Lower leg skin (tissue), 4 donors: ENCODE data around the gene ESR2. TPM values are rescaled to one million over a fixed set of nuclear protein-coding genes. Genes with fewer than 3 reads are reported as not detected.

Experiments
- DNase-seq, 2 donors: peaks; one replicate each; pipeline ENCODE4 v3.0.0-alpha.2; 2019; ENCODE audit warnings: low spot score in 2 of 2
- H3K4me3 ChIP-seq: fragments of 200-600 bp; sonication (generic); 2 replicates; pipeline ENCODE4 v1.5.1; 2017; ENCODE audit warnings: mild to moderate bottlenecking, low read depth; ENCODE audit not compliant: poor library complexity, severe bottlenecking
- POLR2A ChIP-seq, 2 donors: fragments of 450-650 bp; IDR thresholded peaks; one replicate each; pipeline ENCODE4 v1.6.1; 2016 to 2017; ENCODE audit warnings: antibody characterized with exemption in 2 of 2, mild to moderate bottlenecking in 1 of 2, moderate library complexity in 1 of 2
- WGBS, 2 donors: methylation state at CpG; one replicate each; pipeline ENCODE4 v1.1.5; 2018; 5-methylcytosine and 5-hydroxymethylcytosine counted together
- intact Hi-C: fragments of 100-400 bp; cut with DNase I; formaldehyde crosslinking; loops from one replicate; pipeline ENCODE4 v1.15.0; 2023; ENCODE audit warnings: low total_unique reads
- microRNA counts, 2 donors: library from miRNA; unstranded; fragments of <30 nt; microRNA quantifications; one replicate each; lab custom pipeline; 2016
- microRNA-seq, 2 donors: library from miRNA; unstranded; fragments of <30 nt; microRNA quantifications; one replicate each; pipeline ENCODE4, GENCODE V29; 2016; ENCODE audit warnings: borderline replicate concordance in 2 of 2, borderline number of aligned reads in 1 of 2
- total RNA-seq, 4 donors: library from RNA; depleted of rRNA; stranded (reverse); fragments of >200 nt; gene quantifications; one replicate each; pipeline ENCODE4 v1.1.0, GENCODE V29; 2016
- TF ChIP-seq, protein P1 (sequence below), 3 donors: fragments of 450-650 bp; IDR thresholded peaks; one replicate each; pipeline ENCODE4 v1.5.1; 2016; ENCODE audit warnings: antibody characterized with exemption in 3 of 3, mild to moderate bottlenecking in 3 of 3, moderate library complexity in 2 of 3

The ESR2 gene
- total RNA-seq, 4 donors from 2014 or later, result 0.08 to 0.65 (median 0.22) TPM

DNA sequence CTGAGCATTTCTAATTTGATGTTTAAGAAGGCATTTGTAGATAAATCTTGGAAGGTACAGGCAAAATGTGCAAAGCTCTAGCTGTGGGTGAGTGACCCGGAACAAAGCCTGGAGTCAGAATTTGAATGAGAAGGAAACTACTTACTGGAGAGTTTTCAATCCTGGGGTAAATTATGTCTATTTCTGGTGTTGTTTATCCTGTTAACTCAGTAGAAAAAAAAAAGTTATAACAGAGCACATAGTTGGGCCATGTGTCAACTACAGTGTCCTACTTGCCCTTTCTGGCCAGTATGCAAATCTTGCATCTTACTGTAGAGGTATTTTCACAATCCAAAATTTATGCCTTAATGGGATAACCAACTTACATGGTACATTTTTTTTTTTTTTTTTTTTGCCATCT lies 259.0 kb downstream of the ESR2 start:
- DNase-seq, result no peak
- no peak overlapping the region for H3K4me3 ChIP-seq
- TF ChIP-seq POLR2A (IDR thresholded peaks at IDR 0.05), result no peak
- TF ChIP-seq, protein P1, sequence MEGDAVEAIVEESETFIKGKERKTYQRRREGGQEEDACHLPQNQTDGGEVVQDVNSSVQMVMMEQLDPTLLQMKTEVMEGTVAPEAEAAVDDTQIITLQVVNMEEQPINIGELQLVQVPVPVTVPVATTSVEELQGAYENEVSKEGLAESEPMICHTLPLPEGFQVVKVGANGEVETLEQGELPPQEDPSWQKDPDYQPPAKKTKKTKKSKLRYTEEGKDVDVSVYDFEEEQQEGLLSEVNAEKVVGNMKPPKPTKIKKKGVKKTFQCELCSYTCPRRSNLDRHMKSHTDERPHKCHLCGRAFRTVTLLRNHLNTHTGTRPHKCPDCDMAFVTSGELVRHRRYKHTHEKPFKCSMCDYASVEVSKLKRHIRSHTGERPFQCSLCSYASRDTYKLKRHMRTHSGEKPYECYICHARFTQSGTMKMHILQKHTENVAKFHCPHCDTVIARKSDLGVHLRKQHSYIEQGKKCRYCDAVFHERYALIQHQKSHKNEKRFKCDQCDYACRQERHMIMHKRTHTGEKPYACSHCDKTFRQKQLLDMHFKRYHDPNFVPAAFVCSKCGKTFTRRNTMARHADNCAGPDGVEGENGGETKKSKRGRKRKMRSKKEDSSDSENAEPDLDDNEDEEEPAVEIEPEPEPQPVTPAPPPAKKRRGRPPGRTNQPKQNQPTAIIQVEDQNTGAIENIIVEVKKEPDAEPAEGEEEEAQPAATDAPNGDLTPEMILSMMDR (IDR thresholded peaks at IDR 0.05), result no peak
- intact Hi-C loops, result no loop called here
- WGBS, 2 donors, result 69 to 80% methylated on average over 1 of the region's 1 CpG

MicroRNA genes within 50 kb of the gene (microRNA counts, 767-probe panel; counts per million panel counts)
- 0 to 358 counts per million in 2 donors for microRNA hsa-miR-548h-5p (lab: Ali Mortazavi, UCI)

Small RNAs within 50 kb of the gene (microRNA-seq; reads per million reads assigned to microRNA genes)
- gene MIR548H1, result 0 reads per million in 2 donors

Other genes starting within 250 kb of the ESR2 start
- 10 to 100 TPM; 26.3 to 28.7 (median 27.9) TPM for gene MTHFD1, start 94.0 kb upstream of the ESR2 start, total RNA-seq
- under 1 TPM in 3 of 4 donors, not detected in 1; 0.17 to 0.29 (median 0.21) TPM for gene AKAP5, start 171.1 kb upstream of the ESR2 start, total RNA-seq
- 10 to 100 TPM in 2 of 4 donors, 1 to 10 TPM in 2; 7.8 to 15.1 (median 9.1) TPM for gene ZBTB25, start 209.5 kb upstream of the ESR2 start, total RNA-seq
- gene ZBTB1, start 210.4 kb upstream of the ESR2 start, total RNA-seq, result 10 to 100 TPM; 35.2 to 50.4 (median 39.4) TPM
- gene HSPA2, start 246.4 kb upstream of the ESR2 start, total RNA-seq, result 100 to 1,000 TPM; 103 to 165 (median 138) TPM